ENCODE measurements around the gene HDAC8. TPM values are rescaled to one million over a fixed set of nuclear protein-coding genes. Genes with fewer than 3 reads are reported as not detected.

HDAC8 gene
- total RNA-seq, 2 experiments from 2014 or later = 32.5 to 40.0 TPM

- Histone ChIP-seq H3K9me3 (ENCODE audit: low read length) (no peaks in the 10 kb centered on the region), H3K4me3 (ENCODE audit: low read depth, low read length, poor library complexity, severe bottlenecking) (no peak within 1 kb of the TSS), H3K9me2 (ENCODE audit: insufficient read depth, low read length) (no peaks in the 10 kb centered on the region), H4K20me1 (ENCODE audit: insufficient read depth, low read length) (no peaks in the 10 kb centered on the region), H3K4me2 (ENCODE audit: low read length) (no peak within 1 kb of the TSS), H3K36me3 (ENCODE audit: insufficient read depth, low read length) (no peaks in the 10 kb centered on the region), H3K27ac (ENCODE audit: low read depth, low read length, poor library complexity, severe bottlenecking) (no peak within 1 kb of the TSS), H2AFZ (ENCODE audit: low read length) (no peak within 1 kb of the TSS), H3K4me1 (ENCODE audit: insufficient read depth, low read length, poor library complexity, severe bottlenecking) (no peaks in the 10 kb centered on the region), H3K79me2 (ENCODE audit: insufficient read depth, low read depth, low read length) (no peaks in the 10 kb centered on the region)
- no TSS peak for BruUV-seq (replicated peaks)
- TF ChIP-seq CTCF (conservative IDR thresholded peaks at IDR 0.05; ENCODE audit: low read length) (no peak), EZH2phosphoT487 (IDR thresholded peaks at IDR 0.05; ENCODE audit: borderline replicate concordance, low read depth, low read length) (no peak)
- intact Hi-C loops (cut with micrococcal nuclease; ENCODE audit: unreplicated experiment) = no loop called here
- ChIA-PET POLR2A (no interaction called here), CTCF (ENCODE audit: unreplicated experiment) (no interaction called here)
- DNase-seq (ENCODE audit: low spot score) = no peak
Measured at GRCh38 chrX:72305286-72306084, 267.2 kb downstream of the HDAC8 start, which contains the start of gene CITED1. TSS of gene CITED1 (minus strand) at chrX:72305914. CDS start at chrX:72302869, 3,045 bp downstream.

- no peak overlapping the region for H3K4me3 ChIP-seq (ENCODE audit: low read depth, low read length, poor library complexity, severe bottlenecking)
- H3K4me2 ChIP-seq (ENCODE audit: low read length) = no peak overlapping the region
- no peaks in the 10 kb centered on the region for H3K4me1 ChIP-seq (ENCODE audit: insufficient read depth, low read length, poor library complexity, severe bottlenecking)
- intact Hi-C loops (cut with micrococcal nuclease; ENCODE audit: unreplicated experiment) = no loop called here
- no peaks in the 10 kb centered on the region for H3K9me2 ChIP-seq (ENCODE audit: insufficient read depth, low read length)
- no peak for DNase-seq (ENCODE audit: low spot score)
- ChIA-PET POLR2A (no interaction called here), CTCF (ENCODE audit: unreplicated experiment) (no interaction called here)
- no peaks in the 10 kb centered on the region for H3K79me2 ChIP-seq (ENCODE audit: insufficient read depth, low read depth, low read length)
- no peak overlapping the region for H3K27ac ChIP-seq (ENCODE audit: low read depth, low read length, poor library complexity, severe bottlenecking)
- H3K36me3 ChIP-seq (ENCODE audit: insufficient read depth, low read length) = no peaks in the 10 kb centered on the region
- no peaks in the 10 kb centered on the region for H3K9me3 ChIP-seq (ENCODE audit: low read length)
- no peak overlapping the region for H2AFZ ChIP-seq (ENCODE audit: low read length)
- no peaks in the 10 kb centered on the region for H4K20me1 ChIP-seq (ENCODE audit: insufficient read depth, low read length)
- TF ChIP-seq CTCF (conservative IDR thresholded peaks at IDR 0.05; ENCODE audit: low read length) (no peak), EZH2phosphoT487 (IDR thresholded peaks at IDR 0.05; ENCODE audit: borderline replicate concordance, low read depth, low read length) (no peak)
- BruUV-seq (replicated peaks) = no TSS peak
Measured at GRCh38 chrX:72304877-72305276, 267.8 kb downstream of the HDAC8 start.

GRCh38 chrX:72301781-72302180, 270.9 kb downstream of the HDAC8 start:
- intact Hi-C loops (cut with micrococcal nuclease; ENCODE audit: unreplicated experiment) = no loop called here

More at GRCh38 chrX:72301781-72302180, 270.9 kb downstream of the HDAC8 start:
- H3K4me2 ChIP-seq (ENCODE audit: low read length) = no peak overlapping the region
- BruUV-seq (replicated peaks) = no TSS peak
- H3K9me3 ChIP-seq (ENCODE audit: low read length) = no peaks in the 10 kb centered on the region
- ChIA-PET CTCF (ENCODE audit: unreplicated experiment) (no interaction called here), POLR2A (no interaction called here)
- H3K4me3 ChIP-seq (ENCODE audit: low read depth, low read length, poor library complexity, severe bottlenecking) = no peak overlapping the region
- H4K20me1 ChIP-seq (ENCODE audit: insufficient read depth, low read length) = no peaks in the 10 kb centered on the region
- H3K36me3 ChIP-seq (ENCODE audit: insufficient read depth, low read length) = no peaks in the 10 kb centered on the region
- no peak overlapping the region for H2AFZ ChIP-seq (ENCODE audit: low read length)
- DNase-seq (ENCODE audit: low spot score) = no peak
- no peaks in the 10 kb centered on the region for H3K9me2 ChIP-seq (ENCODE audit: insufficient read depth, low read length)
- H3K79me2 ChIP-seq (ENCODE audit: insufficient read depth, low read depth, low read length) = no peaks in the 10 kb centered on the region
- no peak for TF ChIP-seq EZH2phosphoT487 (IDR thresholded peaks at IDR 0.05; ENCODE audit: borderline replicate concordance, low read depth, low read length)
- no peak for TF ChIP-seq CTCF (conservative IDR thresholded peaks at IDR 0.05; ENCODE audit: low read length)
- no peaks in the 10 kb centered on the region for H3K4me1 ChIP-seq (ENCODE audit: insufficient read depth, low read length, poor library complexity, severe bottlenecking)
- H3K27ac ChIP-seq (ENCODE audit: low read depth, low read length, poor library complexity, severe bottlenecking) = no peak overlapping the region

All from OCI-LY7 (cell line).